DOHH2 (cell line): ENCODE results near the gene MRPS7.
"Not testable (repeated sequence)": the region's sequence is repeated elsewhere in the genome, so short reads cannot be mapped to it uniquely, and the experiment has no call there.

Source experiments
- H3F3A ChIP-seq: fragments of 200-600 bp; sonication (generic), shearing (Covaris generic); 2 replicates; pipeline ENCODE4 v1.6.0; 2016; ENCODE audit warnings: antibody characterized with exemption, mild to moderate bottlenecking; ENCODE audit not compliant: control insufficient read depth, insufficient read depth
- H3K27ac ChIP-seq: fragments of 200-600 bp; sonication (generic); 2 replicates; pipeline ENCODE4 v1.5.1; 2014; ENCODE audit warnings: low read depth, mild to moderate bottlenecking, low read length, moderate library complexity
- H3K27me3 ChIP-seq: fragments of 200-600 bp; sonication (generic); 2 replicates; pipeline ENCODE4 v1.6.1; 2014; ENCODE audit warnings: mild to moderate bottlenecking, low read length, mixed read lengths; ENCODE audit not compliant: control insufficient read depth
- H3K36me3 ChIP-seq: fragments of 200-600 bp; sonication (generic); 2 replicates; pipeline ENCODE4 v1.6.1; 2014; ENCODE audit warnings: mild to moderate bottlenecking, low read length, moderate library complexity, mixed read lengths; ENCODE audit not compliant: control insufficient read depth
- H3K4me1 ChIP-seq: fragments of 200-600 bp; sonication (generic); 2 replicates; pipeline ENCODE4 v1.6.1; 2014; ENCODE audit warnings: mild to moderate bottlenecking, low read length, mixed read lengths; ENCODE audit not compliant: control insufficient read depth
- H3K4me2 ChIP-seq: fragments of 200-600 bp; sonication (generic); 2 replicates; pipeline ENCODE4 v1.6.0; 2014; ENCODE audit warnings: mild to moderate bottlenecking, low read length, moderate library complexity
- H3K4me3 ChIP-seq: fragments of 200-600 bp; sonication (generic); 2 replicates; pipeline ENCODE4 v1.5.1; 2014; ENCODE audit warnings: mild to moderate bottlenecking, low read length, mixed read lengths
- H3K79me2 ChIP-seq: fragments of 200-600 bp; sonication (generic); 2 replicates; pipeline ENCODE4 v1.6.1; 2014; ENCODE audit warnings: mild to moderate bottlenecking, low read length, mixed read lengths; ENCODE audit not compliant: control insufficient read depth
- H3K9me2 ChIP-seq: fragments of 200-600 bp; sonication (generic); replicated peaks from 2 replicates; pipeline ENCODE4 v1.6.1; 2014; ENCODE audit warnings: mild to moderate bottlenecking, low read length, mixed read lengths; ENCODE audit not compliant: control insufficient read depth
- H3K9me3 ChIP-seq: fragments of 200-600 bp; sonication (generic); 2 replicates; pipeline ENCODE4 v1.6.1; 2014; ENCODE audit warnings: antibody characterized with exemption, low read length, mixed read lengths; ENCODE audit not compliant: control insufficient read depth, insufficient read depth
- H4K20me1 ChIP-seq: fragments of 200-600 bp; sonication (generic); 2 replicates; pipeline ENCODE4 v1.6.0; 2014; ENCODE audit warnings: low read depth, mild to moderate bottlenecking, antibody characterized with exemption, low read length, moderate library complexity; ENCODE audit not compliant: control insufficient read depth, insufficient read depth
- EZH2phosphoT487 ChIP-seq: fragments of 200-600 bp; sonication (generic); IDR thresholded peaks from 2 replicates; pipeline ENCODE4 v1.6.1; 2017; ENCODE audit warnings: borderline replicate concordance, mild to moderate bottlenecking, antibody characterized with exemption, low read length, moderate library complexity, mixed read lengths
- TF ChIP-seq, protein P1 (sequence below): fragments of 200-600 bp; sonication (generic); IDR thresholded peaks from one replicate; pipeline ENCODE4 v1.5.1; 2014; ENCODE audit warnings: antibody characterized with exemption, mild to moderate bottlenecking, low read depth, low read length; ENCODE audit not compliant: poor library complexity, severe bottlenecking

The MRPS7 gene

DNA sequence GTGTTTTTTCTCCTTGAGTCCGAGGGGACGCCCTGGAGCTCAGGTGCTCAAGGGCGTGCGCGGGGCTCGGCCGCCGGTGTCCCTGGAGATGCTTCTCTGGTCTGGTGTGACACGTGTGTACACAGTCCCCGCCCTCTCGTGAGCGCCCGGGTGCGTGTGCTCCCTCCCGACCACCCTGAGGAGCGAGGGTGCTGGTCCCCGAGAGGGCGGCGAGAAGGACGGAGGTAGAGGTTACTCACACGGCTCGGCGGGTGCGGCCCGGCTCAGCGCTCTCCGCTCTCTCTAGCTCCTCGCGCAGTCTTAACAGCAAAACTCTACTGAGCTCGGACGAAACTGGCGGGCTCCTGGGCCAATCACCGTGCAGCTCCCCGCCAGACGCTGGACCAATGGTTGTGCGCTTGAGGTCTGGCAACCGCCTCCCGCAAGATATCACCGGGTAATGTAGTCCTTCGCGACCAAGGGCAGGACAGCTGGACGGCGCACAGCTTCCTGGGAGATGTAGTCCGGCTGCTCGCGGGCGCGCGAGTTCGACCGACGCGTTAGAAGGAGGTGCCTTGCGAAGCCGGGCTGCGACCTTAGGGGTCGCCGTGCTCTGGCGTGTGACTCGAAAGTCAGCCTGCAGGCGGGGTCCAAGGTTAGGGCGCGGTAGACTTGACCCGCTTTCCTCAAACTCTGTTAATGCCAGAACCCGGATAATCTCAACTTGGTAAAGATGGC, 27.6 kb downstream of the MRPS7 start, which contains the start of gene SLC25A19:
SLC25A19 (minus strand) TSS at position 319 of the 717 bp plus-strand sequence. CDS start 2,669 bp downstream, outside the sequence.
- H3K9me3 ChIP-seq = no peaks in the 10 kb centered on the region
- H3K79me2 ChIP-seq = peaks cover 44% of the 10 kb centered on the region
- H3K27me3 ChIP-seq = no peaks in the 10 kb centered on the region
- H3F3A ChIP-seq = peaks cover 21% of the 10 kb centered on the region
- no peak for TF ChIP-seq EZH2phosphoT487
- TF ChIP-seq, protein P1, sequence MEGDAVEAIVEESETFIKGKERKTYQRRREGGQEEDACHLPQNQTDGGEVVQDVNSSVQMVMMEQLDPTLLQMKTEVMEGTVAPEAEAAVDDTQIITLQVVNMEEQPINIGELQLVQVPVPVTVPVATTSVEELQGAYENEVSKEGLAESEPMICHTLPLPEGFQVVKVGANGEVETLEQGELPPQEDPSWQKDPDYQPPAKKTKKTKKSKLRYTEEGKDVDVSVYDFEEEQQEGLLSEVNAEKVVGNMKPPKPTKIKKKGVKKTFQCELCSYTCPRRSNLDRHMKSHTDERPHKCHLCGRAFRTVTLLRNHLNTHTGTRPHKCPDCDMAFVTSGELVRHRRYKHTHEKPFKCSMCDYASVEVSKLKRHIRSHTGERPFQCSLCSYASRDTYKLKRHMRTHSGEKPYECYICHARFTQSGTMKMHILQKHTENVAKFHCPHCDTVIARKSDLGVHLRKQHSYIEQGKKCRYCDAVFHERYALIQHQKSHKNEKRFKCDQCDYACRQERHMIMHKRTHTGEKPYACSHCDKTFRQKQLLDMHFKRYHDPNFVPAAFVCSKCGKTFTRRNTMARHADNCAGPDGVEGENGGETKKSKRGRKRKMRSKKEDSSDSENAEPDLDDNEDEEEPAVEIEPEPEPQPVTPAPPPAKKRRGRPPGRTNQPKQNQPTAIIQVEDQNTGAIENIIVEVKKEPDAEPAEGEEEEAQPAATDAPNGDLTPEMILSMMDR = peak; percentile 23
- peaks cover 41% of the 10 kb centered on the region for H3K36me3 ChIP-seq
- peak within 1 kb of the TSS; percentile 95 for H3K4me3 ChIP-seq
- H3K9me2 ChIP-seq = no peaks in the 10 kb centered on the region
- no peaks in the 10 kb centered on the region for H4K20me1 ChIP-seq
- H3K4me1 ChIP-seq = peaks cover 23% of the 10 kb centered on the region
- peak within 1 kb of the TSS; percentile 98 for H3K4me2 ChIP-seq
- peak within 1 kb of the TSS; percentile 77 for H3K27ac ChIP-seq

DNA sequence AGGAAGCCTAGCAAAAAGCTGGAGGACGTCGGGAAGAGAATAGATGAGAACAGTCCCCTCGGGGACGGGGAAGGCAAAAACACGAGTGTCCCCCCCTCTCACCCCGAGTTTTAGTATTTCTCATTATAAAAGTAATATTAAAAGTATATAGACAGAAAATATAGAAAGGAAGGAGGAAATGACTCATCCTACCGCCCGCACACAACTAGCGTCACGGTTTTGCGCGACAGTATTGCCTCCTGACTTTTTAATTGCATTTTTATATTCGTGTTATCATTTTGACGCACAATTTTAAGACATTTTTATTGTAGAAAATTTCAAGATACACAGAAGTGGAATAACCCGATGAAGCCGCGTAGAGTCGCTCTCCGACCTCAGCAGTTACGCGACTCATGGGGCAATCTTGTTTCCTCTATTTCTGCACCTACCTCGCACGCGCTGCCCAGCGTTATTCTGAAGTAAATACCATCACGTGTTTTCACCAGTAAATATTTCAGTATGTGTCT, 28.2 kb downstream of the MRPS7 start:
- TF ChIP-seq, protein P1 = peak; percentile 10
- no peak for TF ChIP-seq EZH2phosphoT487
- H3K27me3 ChIP-seq = no peaks in the 10 kb centered on the region
- peaks cover 38% of the 10 kb centered on the region for H3K36me3 ChIP-seq
- H3K9me3 ChIP-seq = no peaks in the 10 kb centered on the region
- H3K27ac ChIP-seq = peak overlapping the region; percentile 77
- H3F3A ChIP-seq = peaks cover 22% of the 10 kb centered on the region
- H3K4me3 ChIP-seq = peak overlapping the region; percentile 95
- peak overlapping the region; percentile 68 for H3K4me2 ChIP-seq
- H4K20me1 ChIP-seq = no peaks in the 10 kb centered on the region
- peaks cover 29% of the 10 kb centered on the region for H3K4me1 ChIP-seq
- H3K9me2 ChIP-seq = no peaks in the 10 kb centered on the region
- peaks cover 41% of the 10 kb centered on the region for H3K79me2 ChIP-seq

- not testable (repeated sequence) for H3K27ac ChIP-seq, H3K27me3 ChIP-seq, H4K20me1 ChIP-seq, H3K4me3 ChIP-seq, H3K9me2 ChIP-seq, H3K4me2 ChIP-seq, H3K9me3 ChIP-seq
- peaks cover 14% of the 10 kb centered on the region for H3K36me3 ChIP-seq
- H3K4me1 ChIP-seq = peaks cover 51% of the 10 kb centered on the region
- peaks cover 11% of the 10 kb centered on the region for H3K79me2 ChIP-seq
- H3F3A ChIP-seq = peaks cover 49% of the 10 kb centered on the region
These were observed 31.2 kb downstream of the MRPS7 start for GRCh38 chr17:75292810-75293448.
